AG08396 (cell line): ENCODE data around the gene CAMKV.
"Not testable (repeated sequence)": the region's sequence is repeated elsewhere in the genome, so short reads cannot be mapped to it uniquely, and the experiment has no call there.

Experiments
- DNase-seq: peaks from one replicate; pipeline ENCODE4 v3.0.0; 2012; ENCODE audit warnings: low spot score, mixed read lengths

Gene CAMKV

GRCh38 chr3:49869525-49870126, at the start of gene CAMKV:
CAMKV (minus strand) TSS chr3:49869906; CDS start chr3:49862388, 7,518 bp downstream.
- peak; percentile 26 for DNase-seq

GRCh38 chr3:49917806-49918590, 48.3 kb upstream of the CAMKV start:
- not testable (repeated sequence) for DNase-seq

- DNase-seq = peak; percentile 44
Observed at GRCh38 chr3:49916686-49917085, 47.0 kb upstream of the CAMKV start.

- DNase-seq = no peak
Observed at GRCh38 chr3:49914906-49915305, 45.2 kb upstream of the CAMKV start.

- DNase-seq = no peak
Observed at GRCh38 chr3:49912881-49913281, 43.2 kb upstream of the CAMKV start.

GRCh38 chr3:49911611-49912010, 41.9 kb upstream of the CAMKV start:
- DNase-seq = no peak

- DNase-seq = no peak
Observed at GRCh38 chr3:49911124-49911420, 41.4 kb upstream of the CAMKV start.

GRCh38 chr3:49910409-49911123, 40.9 kb upstream of the CAMKV start:
- DNase-seq = no peak

- no peak for DNase-seq
Observed at GRCh38 chr3:49908373-49909199, 38.9 kb upstream of the CAMKV start.

GRCh38 chr3:49906073-49906743, 36.5 kb upstream of the CAMKV start:
- peak; percentile 87 for DNase-seq

GRCh38 chr3:49904448-49904847, 34.7 kb upstream of the CAMKV start:
- not testable (repeated sequence) for DNase-seq

GRCh38 chr3:49903451-49904424, 34.0 kb upstream of the CAMKV start, which contains the start of gene MST1R:
MST1R (minus strand) TSS chr3:49903873; CDS start chr3:49903609, 264 bp downstream.
- DNase-seq = peak; percentile 85

GRCh38 chr3:49902511-49903345, 33.0 kb upstream of the CAMKV start:
- DNase-seq = no peak

- peak; percentile 36 for DNase-seq
Observed at GRCh38 chr3:49901366-49902339, 31.9 kb upstream of the CAMKV start.

- peak; percentile 84 for DNase-seq
Observed at GRCh38 chr3:49900491-49901153, 30.9 kb upstream of the CAMKV start.

- DNase-seq = no peak
Observed at GRCh38 chr3:49899815-49900214, 30.1 kb upstream of the CAMKV start.

- DNase-seq = no peak
Observed at GRCh38 chr3:49898991-49899390, 29.3 kb upstream of the CAMKV start.

- DNase-seq = no peak
Observed at GRCh38 chr3:49896345-49896744, 26.6 kb upstream of the CAMKV start.
